OCI-LY3 (cell line): ENCODE data around the gene TMEM108.

ENCODE experiments used
- H2AFZ ChIP-seq: fragments of 200-600, 300-600 bp; shearing (Covaris generic); 2 replicates; pipeline ENCODE4 v1.6.0; 2014; ENCODE audit warnings: antibody characterized with exemption, low read depth, low read length
- H3K27ac ChIP-seq: fragments of 200-600, 300-600 bp; sonication (generic); 2 replicates; pipeline ENCODE4 v1.5.1; 2014; ENCODE audit warnings: mild to moderate bottlenecking, low read length, moderate library complexity, mixed read lengths
- H3K27me3 ChIP-seq: fragments of 200-600, 300-600 bp; sonication (generic); 2 replicates; pipeline ENCODE4 v1.6.1; 2014; ENCODE audit warnings: low read depth, low read length, mixed read lengths
- H3K36me3 ChIP-seq: fragments of 200-600, 300-600 bp; sonication (generic); replicated peaks from 2 replicates; pipeline ENCODE3; 2014; ENCODE audit warnings: low read depth, low read length, mixed read lengths
- H3K4me1 ChIP-seq: fragments of 300-600, 200-600 bp; sonication (generic); 2 replicates; pipeline ENCODE4 v1.6.1; 2014; ENCODE audit warnings: low read length, mixed read lengths
- H3K4me2 ChIP-seq: fragments of 200-600, 300-600 bp; sonication (generic); 2 replicates; pipeline ENCODE4 v1.6.1; 2014; ENCODE audit warnings: low read length, mixed read lengths
- H3K4me3 ChIP-seq: fragments of 300-600, 200-600 bp; sonication (generic); 2 replicates; pipeline ENCODE4 v1.5.1; 2014; ENCODE audit warnings: antibody characterized with exemption, mild to moderate bottlenecking, low read length, moderate library complexity
- H3K79me2 ChIP-seq: fragments of 300-600, 200-600 bp; shearing (Covaris generic); 2 replicates; pipeline ENCODE4 v1.6.1; 2014; ENCODE audit warnings: mild to moderate bottlenecking, low read length, mixed read lengths
- H3K9ac ChIP-seq: fragments of 300-600, 200-600 bp; shearing (Covaris generic); 2 replicates; pipeline ENCODE4 v1.6.0; 2014; ENCODE audit warnings: mild to moderate bottlenecking, low read length, moderate library complexity
- H3K9me3 ChIP-seq: fragments of 200-600, 300-600 bp; shearing (Covaris generic); 2 replicates; pipeline ENCODE4 v1.6.1; 2014; ENCODE audit warnings: low read length, mixed read lengths; ENCODE audit not compliant: insufficient read depth
- H4K20me1 ChIP-seq: fragments of 200-600, 300-600 bp; sonication (generic); 2 replicates; pipeline ENCODE4 v1.6.1; 2016; ENCODE audit warnings: low read length, mixed read lengths; ENCODE audit not compliant: insufficient read depth
- CTCF ChIP-seq: fragments of 200-600, 300-600 bp; sonication (generic); IDR thresholded peaks from 2 replicates; pipeline ENCODE4 v1.5.1; 2014; ENCODE audit warnings: antibody characterized with exemption, low read length, low read depth
- EZH2phosphoT487 ChIP-seq: fragments of 200-600 bp; shearing (Covaris generic); IDR thresholded peaks from 2 replicates; pipeline ENCODE4 v1.6.1; 2018; ENCODE audit warnings: antibody characterized with exemption, mixed run types, low read depth

Gene TMEM108

GRCh38 chr3:133410191-133410892, 372.2 kb downstream of the TMEM108 start:
- Histone ChIP-seq H3K27me3 (peaks cover 38% of the 10 kb centered on the region), H3K36me3 (no peaks in the 10 kb centered on the region), H3K4me2 (no peak overlapping the region), H3K9ac (no peak overlapping the region), H3K79me2 (no peaks in the 10 kb centered on the region), H3K27ac (no peak overlapping the region), H2AFZ (no peak overlapping the region), H3K4me3 (no peak overlapping the region), H3K9me3 (no peaks in the 10 kb centered on the region), H3K4me1 (no peaks in the 10 kb centered on the region), H4K20me1 (no peaks in the 10 kb centered on the region)
- TF ChIP-seq CTCF (no peak), EZH2phosphoT487 (no peak)

DNA sequence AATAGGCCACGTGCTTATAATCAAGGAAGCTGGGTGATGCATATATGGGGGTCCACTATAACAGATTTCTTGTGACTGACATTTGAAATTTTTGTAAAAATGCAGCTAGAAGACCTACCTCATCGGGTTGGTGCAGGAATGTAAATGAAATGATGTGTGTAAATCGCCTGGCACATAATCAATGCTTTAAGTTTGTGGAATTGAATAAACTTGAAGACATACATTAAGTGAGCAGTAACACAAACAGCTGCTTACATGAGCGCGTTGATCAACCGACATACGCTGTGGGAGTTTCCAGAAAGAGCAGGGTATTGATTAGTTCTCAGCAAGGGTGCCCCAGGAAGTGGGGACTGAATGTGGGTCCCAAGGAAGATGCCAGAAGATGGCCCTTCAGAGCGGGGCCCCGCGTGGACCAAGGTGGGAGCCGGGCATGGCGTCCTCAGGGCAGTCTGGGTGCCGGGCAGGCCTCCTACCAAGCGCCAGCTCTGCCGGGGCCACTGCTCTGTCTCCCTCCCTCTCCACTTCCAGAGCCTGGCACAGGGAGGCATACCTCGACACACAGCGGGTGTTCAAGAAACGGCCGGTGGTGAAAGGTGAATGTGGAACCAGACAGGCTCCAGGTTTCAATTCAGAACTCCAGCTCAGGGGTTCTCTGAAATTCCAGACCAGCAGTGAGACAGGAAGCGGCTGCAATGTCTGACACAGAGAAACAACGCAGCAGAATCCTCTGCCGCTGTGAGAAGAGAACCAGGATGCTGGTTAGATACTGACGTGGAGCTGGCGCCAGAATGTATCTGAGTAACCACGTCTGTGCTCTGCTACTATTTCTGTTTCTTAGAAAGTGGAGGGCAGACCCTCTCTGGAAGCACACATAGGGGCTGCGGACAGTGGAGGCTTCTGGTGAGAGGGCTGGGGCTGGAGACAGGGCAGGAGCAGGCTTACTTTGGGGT, 374.3 kb downstream of the TMEM108 start:
- peaks cover 33% of the 10 kb centered on the region for H3K27me3 ChIP-seq
- TF ChIP-seq EZH2phosphoT487 (no peak), CTCF (no peak)
- H3K4me1 ChIP-seq, result no peaks in the 10 kb centered on the region
- no peak overlapping the region for H2AFZ ChIP-seq
- H3K36me3 ChIP-seq, result no peaks in the 10 kb centered on the region
- no peak overlapping the region for H3K9ac ChIP-seq
- H3K27ac ChIP-seq, result no peak overlapping the region
- H3K4me2 ChIP-seq, result no peak overlapping the region
- H3K79me2 ChIP-seq, result no peaks in the 10 kb centered on the region
- no peaks in the 10 kb centered on the region for H3K9me3 ChIP-seq
- H4K20me1 ChIP-seq, result no peaks in the 10 kb centered on the region
- no peak overlapping the region for H3K4me3 ChIP-seq

- Histone ChIP-seq H3K36me3 (no peaks in the 10 kb centered on the region), H3K27me3 (peaks cover 27% of the 10 kb centered on the region), H3K4me2 (peak overlapping the region; percentile 5; the same call in 1 of the 2 replicates), H3K4me3 (no peak overlapping the region), H3K9me3 (no peaks in the 10 kb centered on the region), H3K9ac (no peak overlapping the region), H3K79me2 (no peaks in the 10 kb centered on the region), H3K4me1 (no peaks in the 10 kb centered on the region), H4K20me1 (no peaks in the 10 kb centered on the region), H2AFZ (no peak overlapping the region), H3K27ac (no peak overlapping the region)
- TF ChIP-seq CTCF (no peak), EZH2phosphoT487 (no peak)
These were observed 375.2 kb downstream of the TMEM108 start for GRCh38 chr3:133413161-133414020.
